A549 (cell line): ENCODE data around the gene ZNF710.

Experiments
- BHLHE40 ChIP-seq: IDR thresholded peaks from 2 replicates; pipeline ENCODE4 v1.6.1; 2012; ENCODE audit warnings: low read depth, low read length, inconsistent platforms
- CEBPB ChIP-seq, 2 experiments: fragments of >200 bp in 1 of 2; sonication (Bioruptor Twin) in 1 of 2; formaldehyde crosslinking in 1 of 2; IDR thresholded peaks; 2 replicates each; pipeline ENCODE4 v1.6.1; 2012 to 2016
- EP300 ChIP-seq, 2 experiments: fragments of >200 bp; sonication (Bioruptor Twin); formaldehyde crosslinking; IDR thresholded peaks; 2 replicates in 1 of 2; 3 replicates in 1 of 2; pipeline ENCODE4 v1.6.1; 2016 to 2017
- MYC ChIP-seq: IDR thresholded peaks from 2 replicates; pipeline ENCODE4 v1.6.1; 2012; ENCODE audit warnings: mild to moderate bottlenecking, inconsistent platforms, low read length, improper control_type of control experiment, borderline replicate concordance
- PHF8 ChIP-seq: fragments of 200-600 bp; sonication (generic); IDR thresholded peaks from 2 replicates; pipeline ENCODE4 v1.6.1; 2016; ENCODE audit warnings: low read depth, mild to moderate bottlenecking, antibody characterized with exemption, moderate library complexity, borderline replicate concordance
- POLR2A ChIP-seq: IDR thresholded peaks from 2 replicates; pipeline ENCODE4 v1.6.1; 2012; ENCODE audit warnings: mild to moderate bottlenecking, low read length
- POLR2AphosphoS2 ChIP-seq: conservative IDR thresholded peaks from 2 replicates; pipeline ENCODE4 v1.6.1; 2012; ENCODE audit warnings: low read length, improper control_type of control experiment, inconsistent platforms
- RAD21 ChIP-seq, 2 experiments: fragments of >200 bp in 1 of 2; sonication (Bioruptor Twin) in 1 of 2; formaldehyde crosslinking in 1 of 2; IDR thresholded peaks in 1 of 2; conservative IDR thresholded peaks in 1 of 2; 2 replicates in 1 of 2; 3 replicates in 1 of 2; pipeline ENCODE4 v1.6.1; 2012 to 2018; ENCODE audit warnings: inconsistent platforms in 1 of 2
- ZC3H11A ChIP-seq: fragments of 450-650 bp; IDR thresholded peaks from 2 replicates; pipeline ENCODE4 v1.6.1; 2014; ENCODE audit warnings: antibody characterized with exemption, mild to moderate bottlenecking
- ZFP36 ChIP-seq: fragments of 450-650 bp; IDR thresholded peaks from 2 replicates; pipeline ENCODE4 v1.6.1; 2014; ENCODE audit warnings: borderline replicate concordance; ENCODE audit not compliant: partially characterized antibody
- ZNF302 ChIP-seq: fragments of 250-450 bp; sonication (Bioruptor Pico); IDR thresholded peaks from 2 replicates; pipeline ENCODE4 v1.9.0; 2021; ENCODE audit warnings: inconsistent platforms, mild to moderate bottlenecking, moderate library complexity
- TF ChIP-seq, protein P1 (sequence below): fragments of >200 bp; sonication (Bioruptor Twin); formaldehyde crosslinking; IDR thresholded peaks from 3 replicates; pipeline ENCODE4 v1.5.1; 2016
- TF ChIP-seq, protein P2 (sequence below): fragments of 250-450 bp; sonication (Bioruptor Pico); IDR thresholded peaks from 2 replicates; pipeline ENCODE4 v1.5.0; 2021; ENCODE audit warnings: mild to moderate bottlenecking, moderate library complexity, borderline replicate concordance
- TF ChIP-seq, protein P3 (sequence below): IDR thresholded peaks from 2 replicates; pipeline ENCODE4 v1.6.1; 2012

DNA sequence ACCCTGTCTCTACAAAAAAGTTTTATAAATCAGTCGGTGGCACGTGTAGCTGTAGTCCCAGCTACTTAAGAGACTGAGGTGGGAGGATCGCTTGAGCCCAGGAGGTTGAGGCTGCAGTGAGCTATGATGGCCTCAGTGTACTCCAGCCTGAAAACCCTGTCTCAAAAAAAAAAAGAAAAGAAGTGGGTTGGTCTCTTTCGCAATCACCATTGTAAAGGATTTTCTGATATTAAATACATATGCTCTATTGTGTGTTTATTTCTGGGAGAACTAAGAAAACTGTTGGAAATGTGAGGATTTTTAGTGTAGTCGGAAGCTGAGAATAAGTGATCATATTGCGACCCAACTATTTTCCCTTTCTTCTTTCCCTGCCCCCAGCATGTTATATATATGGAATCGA is 7.5 kb downstream of the ZNF710 start:
- no peak for TF ChIP-seq ZNF302 (CRISPR knock-in tag)
- TF ChIP-seq, protein P1, sequence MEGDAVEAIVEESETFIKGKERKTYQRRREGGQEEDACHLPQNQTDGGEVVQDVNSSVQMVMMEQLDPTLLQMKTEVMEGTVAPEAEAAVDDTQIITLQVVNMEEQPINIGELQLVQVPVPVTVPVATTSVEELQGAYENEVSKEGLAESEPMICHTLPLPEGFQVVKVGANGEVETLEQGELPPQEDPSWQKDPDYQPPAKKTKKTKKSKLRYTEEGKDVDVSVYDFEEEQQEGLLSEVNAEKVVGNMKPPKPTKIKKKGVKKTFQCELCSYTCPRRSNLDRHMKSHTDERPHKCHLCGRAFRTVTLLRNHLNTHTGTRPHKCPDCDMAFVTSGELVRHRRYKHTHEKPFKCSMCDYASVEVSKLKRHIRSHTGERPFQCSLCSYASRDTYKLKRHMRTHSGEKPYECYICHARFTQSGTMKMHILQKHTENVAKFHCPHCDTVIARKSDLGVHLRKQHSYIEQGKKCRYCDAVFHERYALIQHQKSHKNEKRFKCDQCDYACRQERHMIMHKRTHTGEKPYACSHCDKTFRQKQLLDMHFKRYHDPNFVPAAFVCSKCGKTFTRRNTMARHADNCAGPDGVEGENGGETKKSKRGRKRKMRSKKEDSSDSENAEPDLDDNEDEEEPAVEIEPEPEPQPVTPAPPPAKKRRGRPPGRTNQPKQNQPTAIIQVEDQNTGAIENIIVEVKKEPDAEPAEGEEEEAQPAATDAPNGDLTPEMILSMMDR, result no peak
- no peak for TF ChIP-seq POLR2AphosphoS2
- no peak for TF ChIP-seq MYC
- no peak for TF ChIP-seq RAD21 (conservative IDR thresholded peaks at IDR 0.05 in 1 of 2, IDR thresholded peaks at IDR 0.05 in 1 of 2)
- TF ChIP-seq POLR2A, result no peak
- TF ChIP-seq, protein P2, sequence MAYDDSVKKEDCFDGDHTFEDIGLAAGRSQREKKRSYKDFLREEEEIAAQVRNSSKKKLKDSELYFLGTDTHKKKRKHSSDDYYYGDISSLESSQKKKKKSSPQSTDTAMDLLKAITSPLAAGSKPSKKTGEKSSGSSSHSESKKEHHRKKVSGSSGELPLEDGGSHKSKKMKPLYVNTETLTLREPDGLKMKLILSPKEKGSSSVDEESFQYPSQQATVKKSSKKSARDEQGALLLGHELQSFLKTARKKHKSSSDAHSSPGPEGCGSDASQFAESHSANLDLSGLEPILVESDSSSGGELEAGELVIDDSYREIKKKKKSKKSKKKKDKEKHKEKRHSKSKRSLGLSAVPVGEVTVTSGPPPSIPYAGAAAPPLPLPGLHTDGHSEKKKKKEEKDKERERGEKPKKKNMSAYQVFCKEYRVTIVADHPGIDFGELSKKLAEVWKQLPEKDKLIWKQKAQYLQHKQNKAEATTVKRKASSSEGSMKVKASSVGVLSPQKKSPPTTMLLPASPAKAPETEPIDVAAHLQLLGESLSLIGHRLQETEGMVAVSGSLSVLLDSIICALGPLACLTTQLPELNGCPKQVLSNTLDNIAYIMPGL, result no peak
- TF ChIP-seq EP300 (IDR thresholded peaks at IDR 0.05), result no peak
- TF ChIP-seq ZFP36, result no peak
- TF ChIP-seq, protein P3, sequence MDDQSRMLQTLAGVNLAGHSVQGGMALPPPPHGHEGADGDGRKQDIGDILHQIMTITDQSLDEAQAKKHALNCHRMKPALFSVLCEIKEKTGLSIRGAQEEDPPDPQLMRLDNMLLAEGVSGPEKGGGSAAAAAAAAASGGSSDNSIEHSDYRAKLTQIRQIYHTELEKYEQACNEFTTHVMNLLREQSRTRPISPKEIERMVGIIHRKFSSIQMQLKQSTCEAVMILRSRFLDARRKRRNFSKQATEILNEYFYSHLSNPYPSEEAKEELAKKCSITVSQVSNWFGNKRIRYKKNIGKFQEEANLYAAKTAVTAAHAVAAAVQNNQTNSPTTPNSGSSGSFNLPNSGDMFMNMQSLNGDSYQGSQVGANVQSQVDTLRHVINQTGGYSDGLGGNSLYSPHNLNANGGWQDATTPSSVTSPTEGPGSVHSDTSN, result no peak
- TF ChIP-seq ZC3H11A, result no peak
- TF ChIP-seq CEBPB (IDR thresholded peaks at IDR 0.05), result peak; percentile 69 to 81; a peak in 3 of 4 replicates
- TF ChIP-seq PHF8, result no peak
- no peak for TF ChIP-seq BHLHE40
